GM18505 (cell line): ENCODE data around the gene SLCO1B3.
"Not testable (repeated sequence)": the region's sequence is repeated elsewhere in the genome, so short reads cannot be mapped to it uniquely, and the experiment has no call there.

Experiments used
- ATAC-seq: cut with Tn5 transposase; IDR thresholded peaks from one replicate; pipeline ENCODE4 v1.9.1; 2021; ENCODE audit not compliant: unreplicated experiment
- POLR2A ChIP-seq: IDR thresholded peaks from 4 replicates; pipeline ENCODE4 v1.6.1; 2011; ENCODE audit warnings: borderline replicate concordance; ENCODE audit not compliant: insufficient read depth, insufficient read length; ENCODE audit errors: extremely low read depth

SLCO1B3 gene

DNA sequence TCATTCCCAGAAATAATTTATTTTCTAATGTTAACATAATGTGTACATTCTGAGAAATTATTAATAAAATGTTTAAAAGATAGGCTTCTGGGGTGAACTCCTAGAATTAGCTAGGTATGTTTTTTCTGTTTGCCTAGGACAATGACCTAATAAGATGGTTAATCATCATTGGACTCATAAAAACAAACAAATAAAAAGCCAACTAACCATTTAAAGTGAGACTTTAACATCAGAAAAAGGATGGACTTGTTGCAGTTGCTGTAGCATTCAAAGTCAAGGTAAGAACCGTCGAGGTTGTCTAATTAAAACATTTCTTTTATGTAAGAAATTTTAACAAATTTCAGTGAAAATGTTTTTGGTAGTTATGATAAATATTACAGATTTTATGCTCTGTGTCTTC lies at the start of gene SLCO1B3:
SLCO1B3 (plus strand) TSS at position 219 of the 400 bp plus-strand sequence. CDS start 5,034 bp downstream, outside the sequence.
- no peak for ATAC-seq
- no peak for TF ChIP-seq POLR2A

GRCh38 chr12:20777420-20777819 lies 33.1 kb upstream of the SLCO1B3 start:
- no peak for ATAC-seq
- no peak for TF ChIP-seq POLR2A

- ATAC-seq = no peak
- no peak for TF ChIP-seq POLR2A
Observed at GRCh38 chr12:20778969-20779368, 31.5 kb upstream of the SLCO1B3 start.

DNA sequence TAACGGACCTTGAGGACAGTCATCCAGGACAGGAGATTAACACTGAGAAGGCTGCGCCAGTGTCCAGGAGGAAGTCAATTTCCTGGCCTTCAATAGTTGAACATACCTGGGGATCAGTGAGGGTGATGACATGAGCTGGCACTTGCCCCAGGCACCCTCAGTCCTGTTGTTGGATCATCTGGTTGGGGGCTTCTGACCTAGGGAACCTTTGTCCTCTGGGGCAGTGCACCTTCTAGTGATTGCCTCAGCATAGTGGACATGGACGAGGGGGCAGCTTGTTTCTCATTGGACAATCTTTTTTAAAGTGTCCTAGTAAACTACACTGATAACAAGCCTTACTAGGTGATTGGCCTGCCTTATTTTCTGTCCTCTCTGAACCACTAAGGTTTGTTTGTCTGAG lies 30.5 kb upstream of the SLCO1B3 start:
- ATAC-seq = not testable (repeated sequence)

GRCh38 chr12:20783796-20784357 lies 26.6 kb upstream of the SLCO1B3 start:
- not testable (repeated sequence) for ATAC-seq

DNA sequence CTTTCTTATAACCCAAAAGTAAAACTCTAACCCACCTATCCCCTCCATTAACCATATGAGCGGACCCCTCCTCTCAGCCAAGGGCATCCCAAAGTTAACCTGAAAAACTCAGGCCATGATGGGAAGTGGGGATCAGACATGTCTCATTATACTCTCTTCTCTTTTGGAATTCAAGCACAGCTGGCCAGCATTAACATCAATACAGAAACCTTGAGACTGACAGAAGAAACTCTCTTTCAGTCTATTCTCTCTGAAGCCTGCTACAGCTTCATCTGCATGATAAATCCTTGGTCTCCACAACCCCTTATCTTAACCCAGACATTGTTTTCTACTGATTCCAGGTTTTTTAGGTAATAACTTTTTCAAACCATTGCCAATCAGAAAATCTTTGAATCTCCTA lies 17.5 kb upstream of the SLCO1B3 start:
- no peak for ATAC-seq
- TF ChIP-seq POLR2A = no peak

GRCh38 chr12:20798554-20798953 lies 12.0 kb upstream of the SLCO1B3 start:
- no peak for TF ChIP-seq POLR2A
- no peak for ATAC-seq

DNA sequence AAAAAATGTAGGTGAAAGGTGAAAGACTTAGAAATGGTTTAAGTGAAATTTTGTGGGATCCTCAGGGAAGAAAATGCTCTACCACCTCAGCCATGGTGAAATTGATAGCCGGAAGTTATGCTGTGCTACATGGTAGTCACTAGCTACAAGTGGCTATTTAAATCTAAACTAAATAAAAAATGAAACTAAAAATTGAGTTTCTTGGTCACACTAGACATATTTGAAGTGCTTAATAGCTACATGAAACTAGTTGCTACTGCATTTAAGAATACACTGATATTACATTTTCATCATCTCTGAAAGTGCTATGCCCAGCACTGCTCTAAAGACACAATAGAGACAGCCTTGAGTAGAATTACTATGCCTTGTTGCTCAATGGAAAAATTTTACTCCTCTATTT lies 10.3 kb upstream of the SLCO1B3 start:
- no peak for TF ChIP-seq POLR2A
- ATAC-seq = no peak

GRCh38 chr12:20801035-20801434 lies 9.5 kb upstream of the SLCO1B3 start:
- ATAC-seq = no peak
- no peak for TF ChIP-seq POLR2A

DNA sequence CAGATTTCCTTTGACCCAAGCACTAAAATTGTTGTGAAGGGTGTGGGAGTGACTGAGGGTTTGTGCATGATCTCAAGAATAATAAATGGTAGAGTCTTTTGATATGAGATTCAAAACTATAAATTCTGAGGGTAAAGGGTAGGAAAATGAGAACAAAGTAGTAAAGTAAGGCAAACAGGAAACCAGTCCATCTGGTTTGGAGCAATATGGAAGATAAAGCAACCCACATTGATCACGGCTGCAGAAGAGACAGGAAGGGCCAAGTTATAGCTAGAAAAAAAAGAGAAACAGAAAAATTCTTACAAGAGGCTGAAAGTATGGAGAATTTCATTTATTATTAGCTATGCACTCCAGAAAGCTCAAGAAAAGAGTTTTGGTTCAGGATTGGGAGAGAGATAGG lies 4.6 kb upstream of the SLCO1B3 start:
- ATAC-seq = no peak
- no peak for TF ChIP-seq POLR2A

DNA sequence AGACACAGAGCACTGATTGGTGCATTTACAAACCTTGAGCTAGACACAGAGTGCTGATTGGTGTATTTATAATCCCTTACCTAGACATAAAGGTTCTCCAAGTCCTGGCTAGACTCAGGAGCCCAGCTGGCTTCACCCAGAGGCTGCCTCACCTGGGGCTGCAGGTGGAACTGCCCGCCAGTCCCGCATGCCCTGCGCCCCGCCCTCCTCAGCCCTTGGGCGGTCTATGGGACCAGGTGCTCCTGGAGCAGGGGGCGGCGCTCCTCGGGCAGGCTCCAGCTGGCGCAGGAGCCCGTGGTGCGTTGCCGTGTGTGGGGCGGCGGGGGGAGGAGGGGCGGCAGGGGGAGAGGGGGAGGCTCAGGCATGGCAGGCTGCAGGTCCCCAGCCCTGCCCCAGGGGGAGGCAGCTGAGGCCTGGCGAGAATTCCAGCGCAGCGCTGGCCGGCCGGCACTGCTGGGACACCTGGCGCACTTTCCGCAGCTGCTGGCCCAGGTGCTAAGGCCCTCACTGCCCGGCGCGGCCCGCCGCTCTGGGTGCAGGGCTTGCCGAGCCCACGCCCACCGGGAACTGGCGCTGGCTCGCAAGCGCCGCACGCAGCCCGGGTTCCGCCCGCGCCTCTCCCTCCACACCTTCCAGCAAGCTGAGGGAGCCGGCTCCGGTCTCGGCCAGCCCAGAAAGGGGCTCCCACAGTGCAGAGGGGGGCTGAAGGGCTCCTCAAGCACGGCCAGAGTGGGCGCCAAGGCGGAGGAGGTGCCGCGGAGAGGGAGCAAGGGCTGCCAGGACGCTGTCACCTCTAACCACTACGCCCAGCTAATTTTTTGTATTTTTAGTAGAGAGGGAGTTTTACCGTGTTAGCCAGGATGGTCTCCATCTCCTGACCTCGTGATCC lies 3.1 kb upstream of the SLCO1B3 start:
- ATAC-seq = no peak
- TF ChIP-seq POLR2A = no peak

DNA sequence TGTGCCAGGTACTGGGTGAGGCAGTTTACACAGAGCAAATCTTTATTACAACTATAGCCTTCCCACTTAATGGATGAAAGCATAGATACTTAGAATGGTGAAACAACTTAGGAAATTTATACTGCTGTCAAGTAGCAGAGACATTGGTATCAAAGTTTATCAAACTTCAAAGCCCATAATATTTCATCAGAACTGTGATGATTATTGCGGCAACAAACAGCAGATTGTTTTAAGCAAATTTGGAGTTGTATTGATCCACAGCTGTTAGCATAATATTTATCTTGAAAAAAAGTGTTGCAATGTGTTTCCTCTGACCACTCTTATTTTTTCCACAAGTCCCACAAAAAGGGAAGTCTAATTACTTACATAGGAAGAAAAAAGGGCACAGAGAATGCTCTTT lies 2.0 kb upstream of the SLCO1B3 start:
- ATAC-seq = no peak

GRCh38 chr12:20815574-20815973 lies 5.1 kb downstream of the SLCO1B3 start:
- TF ChIP-seq POLR2A = no peak
- ATAC-seq = no peak

More for the DNA sequence above, 2.0 kb upstream of the SLCO1B3 start:
- TF ChIP-seq POLR2A = no peak

DNA sequence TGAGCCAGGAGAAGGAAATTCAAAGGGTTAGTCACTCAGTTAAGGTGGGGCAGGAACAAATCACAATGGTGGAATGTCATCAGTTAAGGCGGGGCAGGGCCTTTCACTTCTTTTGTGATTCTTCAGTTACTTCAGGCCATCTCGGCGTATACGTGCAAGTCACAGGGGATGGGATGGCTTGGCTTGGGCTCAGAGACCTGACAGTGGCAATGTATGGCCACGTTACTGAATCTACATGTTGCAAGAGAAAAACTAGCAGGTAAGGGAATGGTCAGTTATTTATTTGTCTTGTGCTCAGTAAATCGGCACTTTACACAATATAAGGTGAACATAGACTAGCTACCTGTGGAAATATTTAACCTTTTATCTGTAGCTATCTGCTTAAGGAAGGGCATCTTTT lies 11.9 kb downstream of the SLCO1B3 start:
- ATAC-seq = no peak
- no peak for TF ChIP-seq POLR2A
